GM19023 (cell line): Measurements from ENCODE around the gene EXT2.

Source experiments
- ATAC-seq: cut with Tn5 transposase; IDR thresholded peaks from one replicate; pipeline ENCODE4 v1.9.1; 2021; ENCODE audit warnings: mild to moderate bottlenecking, moderate library complexity; ENCODE audit not compliant: unreplicated experiment

EXT2 gene

DNA sequence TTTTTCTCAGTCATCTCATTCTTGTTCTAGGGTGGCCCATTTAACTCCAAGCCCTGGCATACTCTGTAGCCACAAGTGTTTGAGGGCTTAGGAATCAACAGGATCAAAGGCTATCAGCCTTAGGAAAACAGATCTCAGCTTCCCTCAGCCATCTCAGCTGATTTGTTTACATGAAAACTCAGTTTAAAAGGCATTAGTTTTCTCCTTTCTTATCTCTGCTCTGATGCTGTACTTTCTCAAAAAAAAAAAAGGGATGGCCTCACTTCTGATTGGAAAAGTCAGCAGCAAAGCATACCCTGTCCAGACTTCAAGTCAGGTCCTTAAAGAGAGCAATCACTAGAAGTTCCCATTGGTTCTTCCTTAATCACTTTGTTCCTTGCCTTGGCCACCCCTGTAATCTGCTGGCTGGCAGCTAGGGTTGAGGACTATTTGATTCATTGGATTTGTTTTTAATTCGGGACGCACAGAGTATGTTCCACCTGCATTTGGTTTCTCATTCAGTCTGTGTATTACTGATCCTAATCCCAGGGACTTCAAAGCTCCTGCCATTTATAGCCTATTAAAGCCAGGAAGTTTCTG is 102.8 kb downstream of the EXT2 start:
- ATAC-seq: no peak

DNA sequence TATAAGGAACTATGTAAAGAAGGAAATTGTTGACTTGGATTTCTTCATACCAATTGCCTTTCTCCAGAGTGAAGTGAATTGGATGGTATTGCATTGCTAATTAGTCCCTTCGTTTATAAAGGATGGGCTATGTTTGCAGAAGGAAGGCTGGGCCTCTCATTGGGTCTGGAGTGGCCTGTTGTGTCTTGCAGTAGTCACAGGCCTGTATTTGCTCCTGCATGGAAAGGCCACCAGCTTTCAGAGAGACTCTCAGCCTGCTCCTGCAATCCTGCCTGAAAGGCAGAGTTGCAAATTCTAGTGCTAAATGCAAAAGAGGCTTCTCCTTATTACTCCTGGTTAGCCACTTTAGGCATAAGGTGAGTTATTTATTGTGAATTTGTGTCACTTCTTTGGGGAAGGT is 103.8 kb downstream of the EXT2 start:
- ATAC-seq: no peak

DNA sequence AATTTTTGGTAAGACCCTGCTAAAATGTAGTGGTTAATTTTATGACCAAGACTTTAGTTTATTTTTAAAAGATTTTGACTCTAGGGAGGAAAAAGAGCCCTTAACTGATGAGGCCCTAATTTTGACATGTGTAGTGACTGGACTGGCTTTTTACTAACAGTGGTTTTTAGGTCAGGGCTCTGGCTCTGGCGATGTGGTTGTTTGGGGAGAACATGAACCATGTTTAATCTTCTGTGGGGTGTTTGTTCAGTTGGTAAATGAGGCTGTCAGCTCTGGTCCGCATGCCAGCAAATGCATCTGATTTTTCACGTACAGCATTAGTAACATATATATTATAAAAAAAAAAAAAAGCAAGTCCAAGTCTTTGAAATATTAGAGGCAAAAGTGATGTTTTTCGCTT is 104.3 kb downstream of the EXT2 start:
- no peak for ATAC-seq

DNA sequence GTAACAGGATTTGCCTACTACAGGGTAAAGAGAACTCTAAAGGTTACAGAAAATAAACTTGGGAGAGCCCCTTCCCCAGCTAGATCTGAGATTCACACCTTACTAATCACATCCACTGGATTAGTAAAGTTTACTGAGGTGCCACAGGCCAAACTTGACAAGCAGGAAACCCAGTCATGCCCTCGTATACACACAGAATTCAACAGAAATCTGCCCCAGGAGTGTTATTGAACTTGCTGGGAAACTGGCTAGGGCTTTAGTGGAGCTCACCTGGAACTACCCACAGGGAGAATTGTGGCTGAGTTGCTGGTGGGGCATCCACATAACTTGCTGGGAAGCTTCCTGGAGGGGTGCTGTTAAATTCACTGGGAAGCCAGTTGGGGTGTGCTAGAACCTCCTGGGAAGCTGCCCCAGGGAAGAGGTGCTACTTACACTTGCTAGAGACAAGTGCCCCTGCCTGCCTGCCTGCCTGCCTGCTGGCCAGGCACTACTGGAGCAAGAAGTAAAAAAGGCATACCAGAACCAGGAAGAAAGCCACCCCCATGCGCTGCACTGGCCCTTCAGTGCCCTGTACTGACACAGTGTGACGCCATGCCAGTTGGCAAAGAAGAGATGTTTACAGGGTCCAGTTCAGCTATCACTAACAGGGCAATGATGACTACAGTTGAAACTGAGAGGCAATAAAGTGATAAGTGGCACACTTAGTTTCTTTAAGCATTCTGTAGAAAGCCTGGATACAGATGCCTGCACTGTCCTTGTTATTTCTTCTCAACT is 108.0 kb downstream of the EXT2 start:
- ATAC-seq: no peak

DNA sequence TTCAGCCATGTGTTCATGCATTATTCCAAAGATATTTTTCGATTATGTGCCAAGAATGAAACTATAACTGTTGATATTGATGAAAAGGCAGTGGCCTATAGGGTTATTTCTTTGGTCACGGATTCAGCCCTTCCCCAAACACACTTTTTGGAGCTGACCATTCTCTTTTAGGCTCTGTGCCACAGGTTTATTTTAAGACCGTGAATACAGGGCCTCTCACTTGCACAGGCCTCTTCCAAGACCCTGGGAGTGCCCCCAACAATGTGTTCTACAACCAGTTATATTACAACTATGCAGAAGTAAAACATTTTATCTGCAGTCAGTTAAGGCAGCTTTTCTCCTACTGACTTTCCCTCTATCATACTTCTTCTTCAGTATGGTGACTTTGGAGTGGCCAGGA is 109.9 kb downstream of the EXT2 start:
- ATAC-seq: no peak

DNA sequence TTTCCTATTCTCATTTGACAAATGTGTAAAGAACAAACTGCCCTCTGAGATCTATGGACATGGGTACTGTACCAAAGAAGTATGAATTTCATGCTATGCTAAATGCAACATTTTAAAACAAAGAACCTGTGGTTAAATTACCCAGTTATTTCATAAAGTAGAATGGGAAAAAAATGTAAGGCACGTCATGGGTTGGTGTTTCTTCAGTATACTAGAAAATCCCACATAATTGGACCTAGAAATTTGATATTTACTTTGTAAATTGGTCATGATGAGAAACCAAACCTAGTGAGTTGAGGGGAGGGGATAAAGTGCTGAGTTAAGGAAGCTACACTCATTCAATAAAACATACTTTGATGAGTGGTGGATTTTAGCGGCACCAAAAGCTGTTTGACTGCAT is 110.4 kb downstream of the EXT2 start:
- no peak for ATAC-seq

DNA sequence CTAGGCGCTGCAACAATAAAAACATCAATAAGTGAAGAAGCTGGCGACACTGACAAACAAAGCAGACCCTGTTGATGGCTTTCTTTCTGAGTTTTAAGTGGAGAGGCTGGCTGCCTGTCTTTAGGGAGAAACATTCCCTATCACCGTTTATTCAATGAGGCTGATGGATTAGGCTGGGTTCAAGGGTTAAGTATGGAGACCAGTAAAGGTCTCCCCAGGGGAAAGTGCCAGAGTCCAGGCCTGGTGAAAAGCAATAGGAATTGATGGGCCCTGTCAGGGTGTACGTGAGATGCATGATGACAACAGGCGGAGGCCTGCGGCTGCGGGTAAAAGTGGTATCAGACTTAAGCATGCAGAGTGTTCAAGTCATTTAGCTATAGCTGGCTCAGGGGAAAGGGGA is 111.8 kb downstream of the EXT2 start:
- no peak for ATAC-seq

DNA sequence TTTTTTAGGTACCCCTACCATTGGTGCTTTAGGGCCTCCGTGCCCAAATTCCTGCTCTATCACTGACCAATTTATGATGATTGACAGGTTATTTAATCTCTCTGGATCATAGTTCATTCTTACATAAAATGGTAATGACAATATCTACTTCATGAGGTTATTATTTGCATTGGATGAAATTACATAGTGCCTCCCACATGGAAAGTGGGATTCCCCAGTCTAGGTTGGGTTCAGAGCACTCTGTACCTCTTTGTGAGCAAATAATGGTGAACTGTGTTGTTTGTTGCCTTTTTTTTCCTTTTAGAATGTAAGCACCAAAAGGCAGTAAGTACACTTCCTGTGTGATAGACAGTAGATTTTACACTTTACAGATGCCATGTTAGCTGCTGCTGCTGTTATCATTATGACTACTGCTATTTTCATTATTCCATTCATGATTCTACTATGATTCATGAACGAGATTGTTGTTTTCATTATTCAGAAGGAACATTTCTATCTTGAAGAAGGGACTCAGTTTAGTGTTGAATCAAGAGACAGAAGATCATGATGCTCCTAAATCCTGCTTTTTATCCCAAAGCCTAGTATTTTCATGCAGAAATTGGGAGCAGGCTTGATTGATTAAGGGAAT is 113.6 kb downstream of the EXT2 start:
- no peak for ATAC-seq

DNA sequence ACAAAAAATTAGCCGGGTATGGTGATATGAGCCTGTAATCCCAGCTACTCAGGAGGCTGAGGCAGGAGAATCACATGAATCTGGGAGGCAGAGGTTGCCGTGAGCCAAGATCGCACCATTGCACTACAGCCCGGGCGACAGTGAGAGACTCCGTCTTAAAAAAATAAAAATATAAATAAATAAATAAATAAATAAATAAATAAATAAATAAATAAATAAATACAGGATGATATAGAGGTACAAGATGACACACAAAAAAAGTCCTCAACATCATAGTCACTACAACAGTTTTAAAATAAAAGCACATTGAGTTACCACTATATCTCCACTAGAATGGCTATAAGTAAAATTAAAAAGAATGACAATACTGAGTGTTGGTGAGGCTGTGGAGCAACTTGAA is 116.7 kb downstream of the EXT2 start:
- ATAC-seq: no peak

DNA sequence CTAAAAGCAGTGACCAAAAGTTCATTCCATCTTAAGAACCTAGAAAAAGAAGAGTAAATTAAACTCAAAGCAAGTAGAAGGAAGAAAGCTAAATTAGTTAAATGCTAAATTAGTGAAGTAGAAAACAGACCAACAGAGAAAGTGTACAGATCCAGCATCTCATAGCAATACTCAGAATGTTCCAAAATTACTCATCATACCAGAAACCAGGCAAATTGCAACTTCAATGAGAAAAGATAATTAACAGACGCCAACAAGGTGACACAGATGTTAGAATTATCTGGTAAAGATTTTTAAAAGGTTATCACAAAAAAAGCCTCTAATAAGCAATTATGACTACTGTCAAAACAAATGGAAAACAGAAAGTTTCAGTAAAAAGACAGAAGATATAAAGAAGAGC is 117.7 kb downstream of the EXT2 start:
- no peak for ATAC-seq

DNA sequence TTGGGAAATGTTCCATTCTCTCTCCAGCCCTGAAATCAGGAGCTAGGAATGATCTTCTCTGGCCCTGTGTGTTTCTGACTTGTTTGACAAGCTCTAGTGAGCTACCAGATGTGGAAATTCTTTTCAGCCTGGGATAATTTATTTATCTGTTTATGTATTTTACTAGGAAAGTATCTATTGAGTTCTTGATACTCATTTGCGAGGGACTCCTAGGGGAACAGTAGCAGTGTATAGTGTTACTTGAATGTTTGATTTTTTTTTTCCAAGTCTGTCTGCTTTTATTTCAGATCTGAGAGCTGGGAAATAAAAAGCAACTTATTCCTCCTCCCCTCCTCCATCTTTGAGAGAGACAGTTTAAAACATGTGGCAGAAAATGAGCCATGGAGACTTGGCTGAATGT is 122.0 kb downstream of the EXT2 start:
- no peak for ATAC-seq

DNA sequence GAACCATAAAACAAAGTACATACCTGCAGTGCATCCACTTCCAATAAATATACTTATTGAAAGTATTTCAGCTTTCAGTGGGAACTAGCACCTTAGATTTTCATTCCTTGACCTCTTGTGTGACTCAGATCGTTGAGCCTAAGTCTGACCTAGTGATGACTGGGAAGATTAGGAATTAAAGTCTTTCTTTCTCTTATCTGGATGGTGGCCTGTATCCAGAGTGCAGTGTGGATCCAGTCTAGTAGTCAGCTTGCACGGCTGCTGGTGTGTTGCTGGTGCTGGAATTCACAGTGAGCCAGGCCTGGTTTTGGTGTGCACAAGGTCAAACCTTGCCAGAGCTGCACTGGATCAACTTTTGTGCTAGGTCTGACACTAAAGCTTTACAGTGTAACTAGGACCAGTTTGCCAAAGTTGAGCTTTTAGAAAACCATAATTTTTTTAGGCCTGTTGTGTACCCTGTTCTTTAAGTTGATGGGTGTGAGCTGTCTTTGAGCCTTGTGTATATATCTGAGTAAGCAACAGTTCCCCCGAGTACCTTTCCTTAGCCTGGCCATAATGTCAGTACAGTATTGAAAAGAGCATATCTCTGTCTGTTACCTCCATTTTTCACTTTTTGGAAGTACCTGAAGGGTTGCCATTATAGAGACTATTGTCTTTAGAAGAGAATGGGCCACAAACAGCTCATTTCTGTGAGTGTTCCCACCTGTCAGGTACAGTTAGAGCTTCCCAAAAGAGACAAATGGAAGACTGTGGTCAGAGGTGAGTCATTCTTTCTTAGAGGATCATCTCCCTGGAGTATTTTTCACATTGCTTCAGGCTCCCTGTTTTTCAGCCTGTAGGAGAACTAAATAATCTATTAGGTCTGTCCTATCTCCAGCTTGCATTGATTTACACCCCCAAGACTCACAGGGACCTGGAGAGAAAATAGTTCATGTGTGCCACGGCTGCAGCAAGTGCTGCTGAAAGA is 124.6 kb downstream of the EXT2 start:
- ATAC-seq: no peak

DNA sequence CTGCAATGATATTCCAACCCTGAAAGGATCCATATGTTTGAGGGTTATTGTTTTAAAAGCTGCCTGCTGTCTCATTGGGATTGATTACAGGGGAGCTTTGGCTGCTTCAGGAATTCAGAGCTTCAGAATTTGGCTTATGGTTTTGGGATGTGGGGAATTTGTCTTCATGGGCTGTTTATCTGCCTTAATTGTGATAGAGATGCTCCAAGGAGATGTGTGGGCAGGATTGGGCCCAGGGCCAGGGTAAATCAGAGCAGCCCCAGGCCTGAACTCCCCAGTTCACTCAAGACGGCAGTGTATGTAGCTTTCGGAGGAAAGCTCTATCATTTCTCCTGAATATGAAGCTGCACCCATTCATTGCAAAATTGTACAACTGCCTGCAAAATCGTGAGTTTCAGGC is 126.0 kb downstream of the EXT2 start:
- no peak for ATAC-seq

DNA sequence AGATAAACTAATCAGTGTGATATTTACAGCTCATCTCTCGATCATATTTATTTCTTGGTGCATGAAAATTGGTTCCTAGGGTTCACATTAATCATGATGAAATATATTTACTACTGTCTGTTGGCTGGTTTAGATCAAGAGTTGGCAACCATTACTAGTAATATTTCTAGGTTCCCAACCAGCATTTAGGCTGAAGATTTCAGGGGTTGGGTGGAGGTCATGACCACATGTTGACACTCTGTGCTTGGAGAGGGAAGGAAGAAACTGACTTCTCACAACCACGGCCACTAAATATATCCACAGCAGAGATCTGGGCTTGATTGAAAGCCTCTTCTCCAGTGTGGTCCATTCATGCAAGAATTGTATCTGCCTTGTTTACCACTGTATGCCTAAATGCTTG is 126.5 kb downstream of the EXT2 start:
- ATAC-seq: no peak

DNA sequence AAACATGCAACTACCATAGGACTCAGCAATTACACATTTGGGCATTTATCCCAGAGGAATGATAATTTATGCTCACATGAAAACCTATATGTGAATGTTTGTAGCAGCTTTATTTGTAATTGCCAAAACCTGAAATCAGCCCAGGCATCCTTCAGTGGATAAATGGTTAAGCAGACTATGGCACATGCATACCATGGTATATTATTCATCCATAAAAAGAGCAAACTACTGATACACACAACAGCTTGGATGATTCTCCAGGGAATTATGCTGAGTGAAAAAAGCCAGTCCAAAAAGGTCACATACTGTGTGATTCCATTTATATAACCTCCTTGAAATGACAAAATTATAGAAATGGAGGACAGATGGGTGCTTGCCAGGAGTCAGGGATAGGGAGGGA is 127.8 kb downstream of the EXT2 start:
- ATAC-seq: no peak

DNA sequence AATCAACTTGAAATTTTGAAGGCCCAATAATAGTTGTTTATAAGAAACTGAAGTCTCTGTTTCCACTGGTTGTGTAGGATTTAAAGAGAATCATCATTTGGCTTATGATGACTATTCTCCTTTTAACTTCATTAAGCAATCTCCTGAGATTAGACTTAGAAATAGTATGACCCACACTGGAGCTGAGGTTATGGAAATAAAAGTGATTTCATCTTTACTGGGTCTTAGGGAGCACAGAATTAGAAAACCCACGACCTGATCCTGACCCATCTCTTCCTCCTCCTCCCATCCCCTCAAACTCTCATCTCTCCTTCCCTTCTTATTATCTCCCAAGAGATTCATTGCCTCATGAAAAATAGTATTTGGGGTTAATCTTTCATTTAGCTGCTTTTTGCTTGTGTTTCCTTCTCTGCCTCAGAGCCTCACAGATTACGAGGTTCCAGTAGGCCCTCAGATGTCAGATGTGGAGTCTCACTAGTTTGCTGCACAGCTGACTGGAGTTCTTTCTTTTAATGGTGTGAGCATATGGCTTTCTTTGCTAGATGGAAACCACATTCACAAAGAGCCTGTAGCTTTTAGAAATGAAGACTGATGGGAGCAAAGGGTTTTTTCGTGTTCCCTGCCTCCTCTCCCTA is 129.5 kb downstream of the EXT2 start:
- ATAC-seq: no peak

DNA sequence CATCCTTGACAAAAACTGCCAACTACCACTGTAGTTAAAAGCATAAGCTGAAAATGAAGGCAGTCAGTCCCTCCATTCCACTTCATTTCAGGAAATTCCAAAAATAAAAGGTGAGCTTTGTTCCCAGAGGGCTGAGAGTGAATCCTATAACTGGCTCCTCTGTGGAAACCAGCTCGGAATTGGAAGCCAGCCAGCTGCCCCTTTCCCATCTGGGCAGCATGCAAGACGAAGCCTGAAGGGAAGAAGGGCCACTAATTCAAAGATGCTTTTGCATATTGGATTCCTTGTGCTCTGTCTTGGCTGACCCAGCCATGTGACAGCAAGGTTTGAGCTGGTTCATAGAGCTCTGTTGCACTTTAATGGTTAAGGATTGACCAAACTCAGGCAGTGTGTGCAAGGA is 131.0 kb downstream of the EXT2 start:
- no peak for ATAC-seq

DNA sequence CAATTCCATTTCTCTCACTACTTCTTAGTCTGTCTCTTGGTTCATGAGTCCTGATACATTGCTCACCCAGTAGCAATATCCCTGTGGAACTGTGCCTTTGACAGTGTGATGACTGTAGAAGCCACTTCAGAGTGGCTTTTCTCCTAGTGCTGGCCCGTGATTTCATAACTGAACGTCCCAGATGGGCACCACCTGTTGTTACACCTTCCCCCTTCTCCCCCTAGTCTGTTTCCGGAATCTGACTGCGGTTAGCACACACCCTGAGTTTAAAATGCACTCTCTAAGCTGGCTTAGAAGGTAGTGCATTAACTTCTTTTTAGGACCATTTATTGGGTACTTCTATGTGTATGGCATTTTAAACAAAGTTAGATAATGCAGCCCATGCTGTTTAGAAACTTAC is 131.5 kb downstream of the EXT2 start:
- ATAC-seq: no peak

DNA sequence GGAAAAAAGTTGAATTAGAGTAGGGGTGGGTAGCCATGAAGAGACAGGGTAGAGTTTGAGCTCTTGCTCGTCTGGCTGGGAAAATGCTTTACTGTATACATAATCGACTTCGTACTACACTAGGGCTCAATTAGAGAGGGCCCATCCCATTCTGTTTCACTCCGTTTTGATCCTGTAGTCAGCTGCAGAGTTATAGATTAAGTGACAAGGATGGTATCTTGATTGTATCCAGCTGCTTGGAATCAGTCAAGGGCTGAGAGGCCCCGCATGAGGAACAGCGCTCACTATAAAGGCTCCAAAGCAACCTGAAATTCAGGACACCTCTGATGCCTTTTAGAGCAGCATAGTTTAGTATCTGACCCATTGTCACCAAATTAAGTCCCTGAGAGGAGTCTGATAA is 132.9 kb downstream of the EXT2 start:
- ATAC-seq: no peak

DNA sequence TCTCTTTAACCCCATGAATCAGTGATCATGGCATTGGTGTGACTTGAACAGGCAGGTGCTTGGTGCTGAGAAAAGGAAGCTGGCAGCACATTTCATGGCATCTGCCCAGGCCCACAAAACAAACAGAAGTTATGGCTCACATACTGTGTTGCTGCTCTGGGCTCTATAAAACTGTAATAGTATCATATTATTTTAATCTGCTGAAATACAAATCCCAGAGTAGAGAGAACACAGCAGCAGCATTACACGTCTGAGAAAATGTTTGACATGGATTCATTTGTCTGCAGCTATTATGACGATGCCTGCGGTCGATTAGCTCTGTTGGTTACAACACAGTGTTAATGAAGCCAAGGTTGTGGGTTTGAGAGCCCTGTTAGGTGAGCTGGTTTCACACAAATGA is 133.6 kb downstream of the EXT2 start:
- no peak for ATAC-seq

DNA sequence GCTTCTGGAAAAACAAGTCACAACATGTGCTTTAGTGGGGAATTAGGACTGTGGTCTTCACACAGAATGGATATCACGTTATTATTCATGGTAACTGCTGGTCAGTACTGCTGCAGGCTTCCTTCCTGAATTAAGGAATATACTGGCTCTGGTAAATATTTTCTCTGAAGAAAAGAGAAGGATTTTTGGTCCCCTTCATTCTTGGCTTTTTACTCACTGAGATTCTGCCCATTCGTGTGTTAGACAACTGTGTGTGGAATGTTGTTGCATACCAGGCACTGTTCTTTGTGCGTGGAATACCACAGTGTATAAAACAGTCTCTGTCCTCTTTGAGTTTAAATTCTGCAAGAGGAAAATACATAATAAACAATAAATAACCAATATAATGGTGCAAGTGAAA is 134.1 kb downstream of the EXT2 start:
- ATAC-seq: no peak
